ENCODE data around the gene FAM111A. TPM values are rescaled to one million over a fixed set of nuclear protein-coding genes. Genes with fewer than 3 reads are reported as not detected.

FAM111A gene
- polyA plus RNA-seq, 2 of the 4 experiments (the other 2 are of a cell fraction), result 13.4 to 21.8 TPM

GRCh38 chr11:59172345-59173079, 29.9 kb downstream of the FAM111A start:
- ChIA-PET POLR2A (interaction anchor here (1.6 to 1.7 kb wide), 2 partner anchors 28 to 497 kb away, joined by 4 to 6 read pairs; partner anchors contain the start of gene PATL1), CTCF (interaction anchor here (0.6 to 9.8 kb wide), 39 partner anchors 9 to 1332 kb away, joined by 3 to 161 read pairs (median 5); partner anchors contain the start of gene MPEG1)
- H3K4me3 ChIP-seq, result peak overlapping the region; percentile 80
- peaks cover 26% of the 10 kb centered on the region for H3K4me1 ChIP-seq
- no peak for FAIRE-seq
- peak; percentile 30 to 57 for ATAC-seq
- no peaks in the 10 kb centered on the region for H3K9me3 ChIP-seq
- peak overlapping the region; percentile 99 for H3K4me2 ChIP-seq
- peak overlapping the region; percentile 71 to 93 for H3K27ac ChIP-seq
- WGBS (ENCODE audit: missing lambda C conversion rate), result 15% methylated on average over 15 of the region's 70 CpGs
- TF ChIP-seq JUN (IDR thresholded peaks at IDR 0.05) (0 out of 5 replicates have a peak, but pooled peaks of 1 of the 2 experiments have one; percentile 3), KDM5A (IDR thresholded peaks at IDR 0.05) (no peak)
- DNase-seq (ENCODE audit: low read depth in 1 of 2, low spot score in 1 of 2), result no peak

GRCh38 chr11:59173080-59173963, 30.7 kb downstream of the FAM111A start:
- ChIA-PET POLR2A (no interaction called here), CTCF (interaction anchor here (0.6 to 9.8 kb wide), 7 partner anchors 14 to 91 kb away, joined by 3 to 161 read pairs (median 31); partner anchors contain the start of gene MPEG1)
- Histone ChIP-seq H3K4me1 (peaks cover 26% of the 10 kb centered on the region), H3K9me3 (no peaks in the 10 kb centered on the region), H3K27ac (peak overlapping the region in 1 of 2 experiments; percentile 93; a peak in 3 of 6 replicates), H3K4me3 (peak overlapping the region; percentile 80), H3K4me2 (peak overlapping the region; percentile 99)
- WGBS (ENCODE audit: missing lambda C conversion rate), result 85% methylated on average over 35 of the region's 37 CpGs
- DNase-seq (ENCODE audit: low read depth in 1 of 2, low spot score in 1 of 2), result no peak
- FAIRE-seq, result no peak
- no peak for ATAC-seq
- TF ChIP-seq CHD4 (IDR thresholded peaks at IDR 0.05; ENCODE audit: borderline replicate concordance), result no peak
- TF ChIP-seq POLR2AphosphoS2 (conservative IDR thresholded peaks at IDR 0.05; ENCODE audit: low read length), result no peak
- no peak for TF ChIP-seq BHLHE40 (IDR thresholded peaks at IDR 0.05; ENCODE audit: low read depth, low read length)
- no peak for TF ChIP-seq SMC3 (IDR thresholded peaks at IDR 0.05)
- no peak for TF ChIP-seq NFE2L2 (conservative IDR thresholded peaks at IDR 0.05; ENCODE audit: low read length)
- TF ChIP-seq CEBPB (IDR thresholded peaks at IDR 0.05), result no peak
- no peak for TF ChIP-seq HOXB13 (CRISPR knock-in tag; IDR thresholded peaks at IDR 0.05; ENCODE audit: low read depth)
- no peak for TF ChIP-seq RAD21 (conservative IDR thresholded peaks at IDR 0.05 in 1 of 2, IDR thresholded peaks at IDR 0.05 in 1 of 2)
- TF ChIP-seq EP300 (IDR thresholded peaks at IDR 0.05), result no peak
- no peak for TF ChIP-seq KDM1A (IDR thresholded peaks at IDR 0.05; ENCODE audit: low read depth)
- TF ChIP-seq ELK1 (IDR thresholded peaks at IDR 0.05; ENCODE audit: low read depth, low read length), result no peak

- ATAC-seq (no peak), DNase-seq (ENCODE audit: low read depth in 1 of 2, low spot score in 1 of 2) (no peak), FAIRE-seq (no peak)
- peak overlapping the region; percentile 99 for H3K4me2 ChIP-seq
- POLR2A ChIA-PET, result no interaction called here
- no peak overlapping the region for H3K4me3 ChIP-seq
- no peaks in the 10 kb centered on the region for H3K9me3 ChIP-seq
- H3K27ac ChIP-seq, result peak overlapping the region in 1 of 2 experiments; percentile 93; a peak in 3 of 6 replicates
- H3K4me1 ChIP-seq, result peaks cover 26% of the 10 kb centered on the region
- WGBS (ENCODE audit: missing lambda C conversion rate), result 62% methylated on average over 7 of the region's 7 CpGs
- CTCF ChIA-PET, result interaction anchor here (0.6 to 9.8 kb wide), 9 partner anchors 13 to 315 kb away, joined by 3 to 161 read pairs (median 4); partner anchors contain the start of gene FAM111A
- TF ChIP-seq RFX5 (IDR thresholded peaks at IDR 0.05) (no peak), SMC3 (IDR thresholded peaks at IDR 0.05) (no peak), E2F6 (IDR thresholded peaks at IDR 0.05; ENCODE audit: borderline replicate concordance, low read depth) (no peak), CBX8 (IDR thresholded peaks at IDR 0.05) (no peak), POLR2AphosphoS2 (conservative IDR thresholded peaks at IDR 0.05; ENCODE audit: low read length) (no peak), MAFK (IDR thresholded peaks at IDR 0.05; ENCODE audit: partially characterized antibody) (no peak), EHMT2 (IDR thresholded peaks at IDR 0.05; ENCODE audit: low read depth) (no peak), REST (IDR thresholded peaks at IDR 0.05) (no peak), NR3C1 (IDR thresholded peaks at IDR 0.05) (no peak), JUN (IDR thresholded peaks at IDR 0.05) (no peak), HOXB5 (CRISPR knock-in tag; IDR thresholded peaks at IDR 0.05) (no peak), BCL3 (IDR thresholded peaks at IDR 0.05) (no peak)
These were observed 31.5 kb downstream of the FAM111A start for GRCh38 chr11:59173964-59174663.
